Tibial nerve (tissue), 4 donors: ENCODE results near the gene MPPED1. TPM values are rescaled to one million over a fixed set of nuclear protein-coding genes. Genes with fewer than 3 reads are reported as not detected.

ENCODE experiments used
- DNase-seq, 2 donors: peaks; one replicate each; pipeline ENCODE4 v3.0.0-alpha.2; 2019; ENCODE audit warnings: low spot score in 2 of 2
- H3K27ac ChIP-seq, 4 donors: fragments of 200-600 bp; sonication (generic) in 3 of 4; one replicate each; pipeline ENCODE4 v1.5.1; 2017 to 2019; ENCODE audit warnings: mild to moderate bottlenecking in 1 of 4
- H3K27me3 ChIP-seq, 2 donors: fragments of 200-600 bp; sonication (generic) in 1 of 2; one replicate each; pipeline versions ENCODE4 v1.5.1 to v1.6.0; 2017 to 2019
- H3K36me3 ChIP-seq, 3 donors: fragments of 200-600 bp; sonication (generic); one replicate each; pipeline ENCODE4 v1.5.1; 2018 to 2019
- H3K4me1 ChIP-seq, 4 donors: fragments of 200-600 bp; sonication (generic) in 3 of 4; one replicate each; pipeline ENCODE4 v1.5.1; 2017 to 2019
- H3K4me3 ChIP-seq, 4 donors: fragments of 200-600 bp; sonication (generic) in 3 of 4; one replicate each; pipeline ENCODE4 v1.5.1; 2017 to 2019; ENCODE audit warnings: mild to moderate bottlenecking in 1 of 4, moderate library complexity in 1 of 4
- H3K9me3 ChIP-seq, 4 donors: fragments of 200-600 bp; sonication (generic) in 3 of 4; one replicate each; pipeline ENCODE4 v1.5.1; 2017 to 2019
- CTCF ChIP-seq, 5 experiments: fragments of 200-600 bp in 3 of 5; fragments of 450-650 bp in 2 of 5; sonication (generic) in 3 of 5; IDR thresholded peaks; one replicate each; pipeline ENCODE4 v1.5.1; 2016 to 2019; ENCODE audit warnings: antibody characterized with exemption in 5 of 5, mild to moderate bottlenecking in 3 of 5, moderate library complexity in 2 of 5
- EP300 ChIP-seq, 2 donors: sonication (generic); formaldehyde crosslinking; IDR thresholded peaks; one replicate each; pipeline ENCODE4 v1.6.1; 2017; ENCODE audit warnings: antibody characterized with exemption in 2 of 2, mild to moderate bottlenecking in 1 of 2
- POLR2A ChIP-seq, 2 donors: fragments of 450-650 bp; IDR thresholded peaks; one replicate each; pipeline ENCODE4 v1.6.1; 2017; ENCODE audit warnings: antibody characterized with exemption in 2 of 2, mild to moderate bottlenecking in 2 of 2, moderate library complexity in 2 of 2
- WGBS, 2 donors: methylation state at CpG; one replicate each; pipeline ENCODE4 v1.1.5; 2018; 5-methylcytosine and 5-hydroxymethylcytosine counted together
- total RNA-seq, 4 donors: library from RNA; depleted of rRNA; stranded (reverse); fragments of >200 nt; gene quantifications; one replicate each; pipeline ENCODE4 v1.1.0, GENCODE V29; 2016

Gene MPPED1
- total RNA-seq, 4 donors from 2014 or later, result 1.2 to 2.4 (median 1.8) TPM

GRCh38 chr22:43413826-43414225 is 2.0 kb downstream of the MPPED1 start:
- Histone ChIP-seq H3K27ac (no peak overlapping the region), H3K9me3 (no peaks in the 10 kb centered on the region), H3K4me1 (peaks cover 0 to 8% (median 0%) of the 10 kb centered on the region in 4 donors), H3K36me3 (no peaks in the 10 kb centered on the region), H3K27me3 (peaks cover 0 to 39% of the 10 kb centered on the region in 2 donors), H3K4me3 (no peak overlapping the region)
- DNase-seq, result no peak
- WGBS, 2 donors, result 82 to 90% methylated on average over 11 of the region's 11 CpGs
- TF ChIP-seq CTCF (IDR thresholded peaks at IDR 0.05) (no peak), POLR2A (IDR thresholded peaks at IDR 0.05) (no peak), EP300 (IDR thresholded peaks at IDR 0.05) (no peak)

- no peaks in the 10 kb centered on the region for H3K36me3 ChIP-seq
- DNase-seq, result no peak
- peaks cover 0 to 8% (median 0%) of the 10 kb centered on the region in 4 donors for H3K4me1 ChIP-seq
- peaks cover 0 to 30% of the 10 kb centered on the region in 2 donors for H3K27me3 ChIP-seq
- WGBS, 2 donors, result 71 to 84% methylated on average over 7 of the region's 7 CpGs
- no peak overlapping the region for H3K4me3 ChIP-seq
- no peak overlapping the region for H3K27ac ChIP-seq
- TF ChIP-seq POLR2A (IDR thresholded peaks at IDR 0.05) (no peak), CTCF (IDR thresholded peaks at IDR 0.05) (no peak), EP300 (IDR thresholded peaks at IDR 0.05) (no peak)
- H3K9me3 ChIP-seq, result no peaks in the 10 kb centered on the region
These were observed 3.9 kb downstream of the MPPED1 start for GRCh38 chr22:43415681-43416080.

GRCh38 chr22:43417555-43417954 is 5.7 kb downstream of the MPPED1 start:
- TF ChIP-seq EP300 (IDR thresholded peaks at IDR 0.05) (no peak), POLR2A (IDR thresholded peaks at IDR 0.05) (no peak), CTCF (IDR thresholded peaks at IDR 0.05) (no peak)
- DNase-seq, result no peak
- Histone ChIP-seq H3K27ac (no peak overlapping the region), H3K27me3 (peaks cover 0 to 25% of the 10 kb centered on the region in 2 donors), H3K4me3 (no peak overlapping the region), H3K9me3 (no peaks in the 10 kb centered on the region), H3K4me1 (peaks cover 0 to 5% (median 0%) of the 10 kb centered on the region in 4 donors), H3K36me3 (no peaks in the 10 kb centered on the region)
- WGBS, 2 donors, result 87 to 88% methylated on average over 11 of the region's 11 CpGs

- H3K4me3 ChIP-seq, result no peak overlapping the region
- DNase-seq, result no peak
- H3K36me3 ChIP-seq, result no peaks in the 10 kb centered on the region
- TF ChIP-seq POLR2A (IDR thresholded peaks at IDR 0.05), result no peak
- TF ChIP-seq EP300 (IDR thresholded peaks at IDR 0.05), result no peak
- TF ChIP-seq CTCF (IDR thresholded peaks at IDR 0.05), result no peak
- WGBS, 2 donors, result 78 to 82% methylated on average over 15 of the region's 15 CpGs
- no peaks in the 10 kb centered on the region for H3K9me3 ChIP-seq
- H3K27me3 ChIP-seq, result peaks cover 0 to 18% of the 10 kb centered on the region in 2 donors
- no peaks in the 10 kb centered on the region for H3K4me1 ChIP-seq
- H3K27ac ChIP-seq, result no peak overlapping the region
These were observed 6.4 kb downstream of the MPPED1 start for GRCh38 chr22:43418079-43418825.

- DNase-seq, result no peak
- Histone ChIP-seq H3K27me3 (peaks cover 0 to 7% of the 10 kb centered on the region in 2 donors), H3K36me3 (no peaks in the 10 kb centered on the region), H3K4me1 (no peaks in the 10 kb centered on the region), H3K27ac (no peak overlapping the region), H3K4me3 (no peak overlapping the region), H3K9me3 (no peaks in the 10 kb centered on the region)
- WGBS, 2 donors, result 76 to 81% methylated on average over 13 of the region's 13 CpGs
- TF ChIP-seq POLR2A (IDR thresholded peaks at IDR 0.05) (no peak), EP300 (IDR thresholded peaks at IDR 0.05) (no peak), CTCF (IDR thresholded peaks at IDR 0.05) (no peak)
These were observed 7.7 kb downstream of the MPPED1 start for GRCh38 chr22:43419371-43420080.
